ENCODE results near the gene SUCNR1.
A peak's percentile ranks its signal among the peaks of the same experiment; 100 is the strongest.
"Not testable (repeated sequence)": the region's sequence is repeated elsewhere in the genome, so short reads cannot be mapped to it uniquely, and the experiment has no call there.

Gene SUCNR1, protein sequence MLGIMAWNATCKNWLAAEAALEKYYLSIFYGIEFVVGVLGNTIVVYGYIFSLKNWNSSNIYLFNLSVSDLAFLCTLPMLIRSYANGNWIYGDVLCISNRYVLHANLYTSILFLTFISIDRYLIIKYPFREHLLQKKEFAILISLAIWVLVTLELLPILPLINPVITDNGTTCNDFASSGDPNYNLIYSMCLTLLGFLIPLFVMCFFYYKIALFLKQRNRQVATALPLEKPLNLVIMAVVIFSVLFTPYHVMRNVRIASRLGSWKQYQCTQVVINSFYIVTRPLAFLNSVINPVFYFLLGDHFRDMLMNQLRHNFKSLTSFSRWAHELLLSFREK

DNA sequence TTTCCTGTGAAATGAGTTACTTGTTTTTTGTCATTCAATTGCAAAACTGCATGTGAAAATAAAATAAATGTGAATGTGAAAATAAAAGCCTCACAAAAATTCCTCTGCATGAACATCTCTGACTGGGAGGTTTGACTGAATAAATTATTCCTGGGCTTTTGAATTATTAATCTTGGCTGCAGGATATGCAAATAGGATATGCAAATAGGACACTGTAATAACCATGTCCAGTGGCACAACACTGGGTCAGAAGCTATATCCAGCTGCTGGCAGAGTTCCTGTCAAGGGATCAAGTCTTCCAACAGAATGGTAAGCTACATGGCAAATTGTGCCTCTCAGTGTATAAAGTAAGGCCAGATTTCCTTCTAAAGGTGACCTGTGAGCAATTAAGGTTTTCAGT lies at the start of gene SUCNR1:
Gene SUCNR1 (plus strand): TSS at position 246 of the 400 bp plus-strand sequence. CDS start 6,250 bp downstream, outside the sequence.
- no peak for DNase-seq

- DNase-seq, result no peak
These were observed 45.6 kb upstream of the SUCNR1 start for GRCh38 chr3:151827816-151828215.

DNA sequence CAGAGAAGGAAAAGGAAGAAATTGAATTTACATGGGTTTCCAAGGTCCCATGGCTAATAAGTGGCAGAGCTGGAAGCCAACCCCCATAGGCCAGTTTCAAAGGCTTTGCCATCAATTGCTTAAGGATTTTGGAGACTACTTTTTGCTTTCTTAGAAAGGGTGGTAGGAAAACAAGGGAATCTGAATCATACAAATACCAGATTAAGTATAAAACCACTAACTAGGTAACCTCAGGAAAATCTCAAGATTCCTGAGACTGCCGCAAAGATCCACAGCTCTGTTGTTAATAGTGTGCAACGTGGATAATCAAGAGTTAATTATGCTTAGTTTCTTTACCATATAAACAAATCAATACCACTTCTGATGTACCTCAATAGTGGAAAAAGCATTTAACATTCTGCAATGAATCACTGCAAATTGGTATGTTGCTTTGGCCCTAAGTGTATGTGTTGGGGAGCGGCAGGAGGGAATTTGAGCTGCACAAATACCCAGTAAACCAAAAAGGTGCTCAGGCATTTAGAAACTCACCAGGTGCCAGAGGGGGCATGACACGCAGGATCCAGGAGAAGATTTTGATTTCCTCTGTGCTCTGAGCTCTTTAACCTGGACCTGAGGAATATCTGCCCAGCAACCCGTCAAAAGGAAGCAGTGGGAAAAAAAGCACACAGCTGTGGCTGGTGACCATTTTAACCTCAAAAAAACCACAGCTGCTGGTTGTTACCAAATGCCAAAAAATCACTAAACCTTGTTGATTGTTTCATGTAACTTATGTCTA lies 37.5 kb upstream of the SUCNR1 start:
- no peak for DNase-seq

DNA sequence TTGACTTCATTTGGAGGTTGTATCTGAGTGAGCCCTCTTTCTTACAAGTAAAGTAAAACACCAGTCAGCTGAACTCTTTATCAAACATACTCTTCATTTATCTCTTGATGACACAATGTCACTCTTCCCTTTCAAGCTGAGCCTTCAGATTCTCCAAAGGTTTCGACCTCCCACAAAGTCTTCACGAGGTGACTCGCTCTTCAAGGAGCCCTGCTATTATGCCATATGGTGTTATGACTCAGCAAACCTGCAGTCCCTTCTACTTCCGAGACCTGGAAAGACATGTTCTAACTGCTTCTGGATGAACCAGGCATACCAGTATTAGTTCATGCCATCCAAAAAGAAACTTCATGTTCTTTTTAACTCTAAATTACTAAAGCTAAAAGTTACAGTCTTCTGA lies 36.4 kb upstream of the SUCNR1 start:
- DNase-seq, result no peak

- DNase-seq, result peak; percentile 37
These were observed 34.7 kb upstream of the SUCNR1 start for GRCh38 chr3:151838574-151839312.

DNA sequence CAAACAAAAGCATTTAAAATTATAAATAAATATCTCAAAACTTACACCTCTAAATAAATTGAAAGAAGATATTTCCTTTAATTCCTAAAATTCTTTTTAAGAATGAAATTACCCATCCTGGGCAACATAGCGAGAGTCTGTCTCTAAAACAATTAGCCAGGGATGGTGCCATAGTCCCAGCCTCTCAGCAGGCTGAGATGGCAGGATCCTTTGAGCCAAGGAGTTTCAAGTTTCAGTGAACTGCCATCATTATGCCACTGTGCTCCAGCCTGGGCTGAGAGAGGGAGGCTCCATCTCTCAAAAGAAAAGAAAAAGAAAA lies 34.2 kb upstream of the SUCNR1 start:
- DNase-seq, result no peak

DNA sequence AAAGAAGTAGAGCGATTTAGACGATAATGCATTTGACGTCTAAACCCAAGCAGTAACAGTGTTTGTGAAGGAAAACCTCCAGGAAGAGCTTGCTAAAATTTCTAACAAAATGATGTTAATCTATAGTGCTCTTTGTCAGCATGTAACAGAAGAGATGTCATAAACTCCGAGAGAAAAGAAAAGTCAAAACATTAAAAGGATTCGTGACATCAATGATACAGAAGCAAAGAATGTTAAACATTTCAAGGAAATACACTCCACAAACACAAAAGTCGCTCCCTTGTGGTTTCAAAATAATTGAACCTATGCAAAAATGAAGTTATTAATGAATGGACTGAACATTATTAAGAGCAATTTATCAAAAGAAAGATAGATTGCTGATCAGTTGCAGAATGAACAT lies 31.6 kb upstream of the SUCNR1 start:
- DNase-seq, result no peak

DNA sequence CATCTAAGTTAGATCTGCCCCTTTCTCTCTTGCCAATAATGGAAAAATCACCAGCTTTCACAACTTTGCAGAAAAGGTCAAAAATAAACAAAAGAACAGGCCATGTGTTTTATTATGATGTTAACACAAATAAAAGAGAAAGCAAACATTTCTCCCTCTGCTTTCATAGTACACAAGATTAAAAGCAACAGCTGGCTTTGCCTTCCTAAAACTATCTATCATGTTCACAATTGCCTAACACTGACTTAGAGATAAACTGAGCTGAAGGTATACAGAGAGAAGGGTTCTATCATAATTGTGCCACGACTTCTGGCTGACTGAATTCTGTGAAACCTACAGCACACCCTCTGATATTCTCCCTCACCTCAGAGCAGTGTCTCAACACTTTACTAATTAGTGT lies 30.2 kb upstream of the SUCNR1 start:
- no peak for DNase-seq

GRCh38 chr3:151845306-151845905 lies 28.0 kb upstream of the SUCNR1 start:
- no peak for DNase-seq

- not testable (repeated sequence) for DNase-seq
These were observed 23.4 kb upstream of the SUCNR1 start for GRCh38 chr3:151850065-151850464.

DNA sequence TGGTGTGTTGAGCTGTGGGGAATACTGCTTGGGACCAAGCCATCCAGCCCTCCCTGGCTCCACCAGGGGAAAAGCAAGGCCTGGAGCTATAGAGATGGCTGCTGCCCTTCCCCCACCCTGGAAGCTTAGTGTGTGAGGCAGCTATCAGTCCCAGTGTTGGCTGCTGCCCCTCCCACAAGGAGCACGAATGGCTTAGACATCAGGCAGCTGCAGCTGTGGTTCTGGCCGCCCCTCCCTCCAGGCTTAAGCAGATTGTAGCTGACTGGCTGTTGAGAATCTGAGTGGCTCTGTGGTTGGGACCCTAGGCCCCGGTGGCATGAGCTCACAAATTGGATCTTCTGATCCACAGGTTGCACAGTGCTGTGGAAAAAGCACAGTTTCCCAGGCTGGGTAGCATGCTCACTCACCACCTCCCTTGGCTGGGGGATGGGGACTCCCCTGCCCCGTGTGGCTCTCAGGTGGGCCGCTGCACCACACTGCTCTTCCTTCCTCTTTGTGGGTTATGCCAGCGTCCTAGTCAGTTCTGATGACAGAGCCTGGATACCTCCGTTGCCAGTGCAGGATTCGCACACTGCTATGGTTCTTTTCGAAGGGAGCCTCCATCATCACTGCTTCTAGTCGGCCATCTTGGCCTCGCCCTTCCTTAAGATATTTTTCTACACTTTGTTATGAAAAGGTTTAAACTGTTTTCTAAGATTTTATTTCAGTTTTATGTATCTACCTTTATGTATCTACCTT lies 21.2 kb upstream of the SUCNR1 start:
- no peak for DNase-seq

GRCh38 chr3:151856118-151856517 lies 17.3 kb upstream of the SUCNR1 start:
- DNase-seq, result no peak

- no peak for DNase-seq
These were observed 16.8 kb upstream of the SUCNR1 start for GRCh38 chr3:151856641-151857040.

DNA sequence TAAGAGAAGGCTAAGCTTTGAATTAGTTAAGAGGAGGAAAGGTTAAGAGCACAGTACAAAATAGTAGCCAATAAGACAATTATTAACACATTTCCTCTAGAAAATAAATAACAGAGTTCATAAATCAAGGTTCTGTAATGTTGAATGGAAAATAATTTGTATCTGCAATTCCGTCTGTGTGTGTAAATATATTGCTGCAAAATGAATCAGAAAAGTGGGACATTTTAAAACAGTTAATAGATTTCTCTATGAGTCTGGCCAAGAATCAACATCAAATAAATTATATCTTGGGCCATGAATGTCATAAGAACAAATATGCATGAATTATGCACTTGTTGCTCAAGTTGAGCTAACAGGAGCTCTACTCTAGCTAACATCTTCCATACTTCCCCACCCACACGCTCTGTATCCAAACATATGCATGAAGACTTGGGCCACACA lies 14.2 kb upstream of the SUCNR1 start:
- DNase-seq, result no peak

DNA sequence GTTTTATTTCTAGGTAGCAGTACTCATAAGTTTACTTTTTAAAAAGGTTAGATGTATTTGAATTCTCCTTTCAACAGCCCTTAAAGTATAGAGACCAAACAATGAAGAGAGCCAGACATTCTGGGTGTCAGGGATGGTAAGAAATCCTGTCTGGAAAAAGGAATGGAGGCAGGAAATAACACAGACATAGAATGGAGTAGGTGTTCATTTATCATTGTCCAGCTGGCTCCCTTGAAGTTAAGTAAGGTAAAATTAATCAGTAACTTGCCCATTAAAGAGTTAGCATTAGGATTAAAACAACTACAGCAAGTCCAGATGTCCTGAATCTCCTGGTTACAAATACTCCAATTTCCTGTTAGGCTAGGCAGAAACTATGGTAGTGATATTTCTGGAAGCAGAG lies 13.5 kb upstream of the SUCNR1 start:
- no peak for DNase-seq

- no peak for DNase-seq
These were observed 9.8 kb upstream of the SUCNR1 start for GRCh38 chr3:151863611-151864010.

DNA sequence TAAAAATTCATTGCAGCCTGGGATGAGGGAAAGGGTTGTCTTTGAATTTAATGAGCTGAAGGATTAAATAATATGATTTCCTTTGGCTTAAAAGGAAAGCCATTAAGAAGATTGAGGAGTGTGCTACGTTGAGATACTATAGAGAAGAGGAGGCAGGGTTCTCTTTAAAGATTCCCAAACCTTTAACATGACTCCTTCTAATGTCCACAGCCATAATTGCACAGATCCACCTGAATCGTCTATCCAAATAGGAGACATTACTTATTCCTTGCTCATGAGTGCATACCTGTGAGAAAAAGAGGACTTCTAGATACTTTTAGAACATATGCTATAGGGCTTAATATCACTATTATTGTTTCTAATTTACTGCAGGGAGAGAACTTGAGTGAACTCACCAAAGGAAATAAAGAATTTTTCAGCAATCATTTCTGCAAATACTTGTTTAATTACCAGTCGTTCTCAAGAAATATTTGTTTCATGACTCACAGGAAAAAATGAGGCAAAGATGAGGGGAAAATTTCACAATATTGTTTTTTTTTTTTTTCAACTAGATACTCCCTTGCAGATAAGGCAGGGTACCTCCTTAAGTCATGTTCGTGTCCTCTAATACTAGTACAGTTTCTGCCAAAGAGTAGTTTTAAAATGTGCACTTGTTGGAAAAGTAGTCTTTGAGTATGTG lies 8.9 kb upstream of the SUCNR1 start:
- DNase-seq, result no peak

DNA sequence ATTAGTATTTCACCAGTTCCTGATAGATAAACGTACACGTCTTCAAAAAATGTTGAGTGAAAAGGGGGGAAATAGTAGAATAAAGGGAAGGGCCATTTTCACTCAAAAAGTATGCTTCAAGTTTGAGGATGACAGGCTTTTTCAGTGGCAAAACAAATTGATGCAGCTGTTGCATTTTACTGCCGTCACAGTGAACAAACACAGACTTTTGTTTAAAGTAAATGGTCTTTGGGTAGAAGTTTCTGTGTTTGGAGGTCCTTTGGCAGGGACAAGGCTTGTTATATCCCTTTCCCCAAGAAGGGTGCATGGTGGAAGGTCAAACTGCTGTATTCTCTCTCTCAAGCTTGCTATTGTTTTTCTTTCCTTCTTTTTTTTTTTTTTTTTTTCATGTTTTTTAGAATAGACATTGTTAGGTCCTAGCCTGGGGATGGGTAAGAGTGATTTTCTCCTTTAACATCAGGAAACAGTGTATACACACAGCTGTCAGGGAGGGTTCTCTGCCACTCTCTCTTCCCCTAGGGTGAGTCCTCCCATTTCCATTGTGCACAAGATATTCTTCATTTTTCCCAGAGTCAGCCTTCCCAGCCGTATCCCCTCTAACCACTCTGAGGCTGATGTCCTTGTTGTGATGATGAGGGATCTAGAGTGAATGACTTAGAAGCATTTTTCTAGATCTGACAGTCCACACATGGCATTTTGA lies 6.6 kb upstream of the SUCNR1 start:
- DNase-seq, result no peak

DNA sequence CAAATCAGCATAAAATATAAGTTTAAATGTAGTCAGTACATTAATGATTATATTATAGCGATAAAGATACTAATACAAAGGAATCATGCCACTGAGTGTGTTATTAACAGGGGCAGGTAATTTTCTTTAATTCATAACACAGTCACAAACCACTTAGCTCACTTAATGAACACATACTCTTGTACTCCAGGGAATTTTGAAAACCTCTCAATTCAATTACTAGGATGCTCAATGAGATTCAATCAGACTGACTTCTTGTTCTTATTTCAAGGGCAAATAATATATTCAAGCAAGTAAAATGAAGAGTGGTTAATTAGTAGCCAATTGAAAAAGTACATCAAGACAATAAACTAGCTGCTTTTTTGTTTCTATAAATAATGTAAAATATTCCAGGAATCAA lies 5.8 kb upstream of the SUCNR1 start:
- no peak for DNase-seq

DNA sequence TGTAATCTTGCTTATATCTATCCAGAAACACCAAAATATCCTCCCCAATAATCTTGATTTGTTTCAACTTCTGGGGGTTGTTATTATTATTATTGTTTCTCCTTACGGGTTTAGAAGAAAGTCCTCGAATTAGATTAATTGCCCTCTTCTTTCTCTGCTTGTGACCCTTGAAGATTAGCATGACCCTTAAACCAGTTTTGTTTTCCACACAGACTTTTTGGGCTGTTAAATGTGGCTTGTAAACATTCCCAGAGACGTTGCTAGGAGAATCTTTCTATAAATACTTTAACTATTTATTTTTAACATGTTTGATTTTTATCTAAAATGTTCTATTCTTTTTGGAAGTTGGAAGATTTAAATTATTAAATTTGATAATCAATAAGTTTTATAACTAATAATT lies 4.3 kb upstream of the SUCNR1 start:
- DNase-seq, result no peak

All from NCI-H510A (cell line).